AG09309 (cell line): ENCODE results near the gene PADI3.

ENCODE experiments used
- DNase-seq: peaks from one replicate; pipeline ENCODE4 v3.0.0-alpha.2; 2010; ENCODE audit warnings: low read depth
- H3K4me3 ChIP-seq: 2 replicates; pipeline ENCODE4 v1.5.1; 2011; ENCODE audit warnings: mild to moderate bottlenecking, low read depth, low read length, moderate library complexity; ENCODE audit not compliant: control insufficient read depth
- TF ChIP-seq, protein P1 (sequence below): IDR thresholded peaks from 2 replicates; pipeline ENCODE4 v1.5.1; 2011; ENCODE audit warnings: mild to moderate bottlenecking, low read depth, low read length, inconsistent platforms; ENCODE audit not compliant: insufficient read depth, control insufficient read depth; ENCODE audit errors: missing control alignments

PADI3 gene

DNA sequence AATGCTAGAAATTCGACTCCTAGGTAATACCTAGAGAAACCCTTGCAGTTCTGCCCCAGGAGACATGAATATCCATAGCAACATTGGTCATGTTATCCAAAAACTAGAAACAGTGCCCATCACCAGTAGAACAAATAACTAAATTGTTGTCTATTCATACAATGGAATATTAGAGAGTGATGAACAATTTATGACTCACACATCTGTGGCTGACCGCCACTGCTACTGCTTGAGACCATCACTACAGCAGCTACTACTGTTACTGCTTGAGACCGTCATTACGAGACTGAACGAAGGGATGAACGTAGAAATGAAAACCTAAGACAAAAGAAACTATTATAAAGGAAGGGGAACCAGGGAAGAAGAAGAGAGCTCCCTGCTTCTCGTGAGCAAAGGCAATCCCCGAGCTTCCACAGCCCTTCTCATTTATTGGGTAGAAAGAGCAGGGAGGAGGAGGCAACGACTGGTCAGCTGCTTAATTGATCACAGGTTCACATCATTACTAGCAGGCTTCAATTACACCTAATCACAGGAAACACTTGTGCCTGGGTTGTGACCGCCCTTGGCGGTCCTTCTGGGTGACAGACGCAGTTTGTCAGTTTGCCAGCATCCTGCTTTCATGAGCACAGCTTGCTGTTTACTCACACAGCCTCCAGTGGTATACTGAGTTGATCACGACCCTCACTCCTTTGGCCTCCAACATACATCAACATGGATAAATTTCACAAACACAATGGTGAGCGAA, 45.0 kb downstream of the PADI3 start:
- DNase-seq = no peak
- no peak overlapping the region for H3K4me3 ChIP-seq
- TF ChIP-seq, protein P1, sequence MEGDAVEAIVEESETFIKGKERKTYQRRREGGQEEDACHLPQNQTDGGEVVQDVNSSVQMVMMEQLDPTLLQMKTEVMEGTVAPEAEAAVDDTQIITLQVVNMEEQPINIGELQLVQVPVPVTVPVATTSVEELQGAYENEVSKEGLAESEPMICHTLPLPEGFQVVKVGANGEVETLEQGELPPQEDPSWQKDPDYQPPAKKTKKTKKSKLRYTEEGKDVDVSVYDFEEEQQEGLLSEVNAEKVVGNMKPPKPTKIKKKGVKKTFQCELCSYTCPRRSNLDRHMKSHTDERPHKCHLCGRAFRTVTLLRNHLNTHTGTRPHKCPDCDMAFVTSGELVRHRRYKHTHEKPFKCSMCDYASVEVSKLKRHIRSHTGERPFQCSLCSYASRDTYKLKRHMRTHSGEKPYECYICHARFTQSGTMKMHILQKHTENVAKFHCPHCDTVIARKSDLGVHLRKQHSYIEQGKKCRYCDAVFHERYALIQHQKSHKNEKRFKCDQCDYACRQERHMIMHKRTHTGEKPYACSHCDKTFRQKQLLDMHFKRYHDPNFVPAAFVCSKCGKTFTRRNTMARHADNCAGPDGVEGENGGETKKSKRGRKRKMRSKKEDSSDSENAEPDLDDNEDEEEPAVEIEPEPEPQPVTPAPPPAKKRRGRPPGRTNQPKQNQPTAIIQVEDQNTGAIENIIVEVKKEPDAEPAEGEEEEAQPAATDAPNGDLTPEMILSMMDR = no peak

DNA sequence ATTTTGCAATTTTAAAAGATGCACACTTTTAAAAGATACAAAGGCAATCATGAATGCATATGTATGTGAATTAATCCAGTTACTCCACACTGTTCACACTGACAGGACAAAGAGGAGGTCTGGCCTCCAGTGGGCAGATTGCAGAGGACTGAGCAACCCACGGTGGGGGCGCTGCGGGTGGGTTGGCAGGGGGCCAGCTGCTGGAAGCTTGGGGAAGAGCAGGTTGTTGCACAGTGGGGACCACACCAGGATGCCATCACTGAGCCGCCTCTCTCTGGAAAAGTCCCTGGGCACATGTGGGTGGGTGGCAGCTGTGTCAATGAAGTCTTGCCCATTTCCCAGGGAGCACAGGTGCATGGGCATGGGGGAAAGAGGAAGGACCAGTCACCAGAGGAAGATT, 46.4 kb downstream of the PADI3 start:
- H3K4me3 ChIP-seq = no peak overlapping the region
- TF ChIP-seq, protein P1 = no peak
- no peak for DNase-seq

DNA sequence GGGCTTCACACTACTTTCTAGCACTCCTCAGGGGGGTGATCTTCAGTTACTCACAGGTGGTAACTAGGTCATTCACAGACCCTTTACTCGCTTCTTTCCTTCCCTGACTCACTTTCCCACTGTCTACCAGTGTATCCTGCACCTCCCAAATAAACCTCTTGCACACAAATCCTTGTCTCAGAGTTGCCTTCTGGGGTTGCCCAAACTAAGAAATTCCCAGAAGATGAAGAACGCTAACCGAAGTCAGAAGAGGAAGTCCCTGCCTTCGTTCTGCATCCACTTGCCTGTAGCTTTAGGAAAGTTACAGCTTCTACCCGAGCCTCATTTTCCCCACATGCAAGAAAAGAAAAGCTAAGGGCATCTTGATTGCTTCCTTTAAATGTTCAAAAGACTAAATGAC, 47.2 kb downstream of the PADI3 start:
- no peak for DNase-seq
- H3K4me3 ChIP-seq = no peak overlapping the region
- TF ChIP-seq, protein P1 = no peak

DNA sequence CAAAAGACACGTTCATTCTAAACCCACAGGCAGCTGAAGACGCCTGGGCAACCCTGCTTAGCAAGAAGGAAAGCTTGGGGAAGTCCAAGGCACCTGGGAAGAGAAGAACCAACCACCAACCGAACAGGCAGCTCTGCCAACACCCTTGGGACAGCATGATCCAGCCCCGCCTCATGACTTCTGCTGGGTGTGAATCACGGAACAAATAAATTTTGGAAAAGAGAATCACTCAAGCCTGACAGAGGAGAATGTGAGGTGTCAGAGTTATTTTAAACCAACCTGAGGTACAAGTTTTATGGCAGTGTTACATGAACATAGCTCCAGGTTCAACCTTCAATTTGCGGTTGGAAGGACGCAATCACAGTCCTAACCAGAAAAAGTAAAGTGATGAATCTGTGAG, 49.1 kb downstream of the PADI3 start:
- no peak for DNase-seq
- TF ChIP-seq, protein P1 = no peak
- no peak overlapping the region for H3K4me3 ChIP-seq

DNA sequence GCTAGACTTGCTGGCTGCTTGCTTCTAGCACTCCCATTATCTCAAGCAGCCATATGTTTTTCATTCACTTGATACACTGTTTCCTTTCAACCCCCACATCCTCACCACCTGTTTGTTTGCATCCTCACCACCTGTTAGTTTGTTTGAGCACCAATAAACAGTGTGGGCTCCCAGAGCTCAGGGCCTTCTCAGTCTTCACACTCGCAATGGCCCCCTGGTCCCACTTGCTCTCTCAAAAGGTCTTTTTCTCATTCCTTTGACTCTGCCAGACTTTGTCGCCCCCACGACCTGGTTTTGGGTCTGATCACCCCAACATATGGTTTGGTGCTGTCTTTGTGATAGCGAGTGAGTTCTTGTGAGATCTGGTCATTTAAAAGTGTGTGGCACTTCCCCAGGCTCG, 52.9 kb downstream of the PADI3 start:
- H3K4me3 ChIP-seq = no peak overlapping the region
- DNase-seq = no peak
- TF ChIP-seq, protein P1 = no peak

GRCh38 chr1:17304151-17304825, 55.4 kb downstream of the PADI3 start:
- TF ChIP-seq, protein P1 = no peak
- DNase-seq = no peak
- no peak overlapping the region for H3K4me3 ChIP-seq
